HG03342 (cell line): ENCODE data around the gene SPEF1.

ENCODE experiments used
- ATAC-seq: cut with Tn5 transposase; IDR thresholded peaks from one replicate; pipeline ENCODE4 v1.9.1; 2021; ENCODE audit warnings: mild to moderate bottlenecking, moderate library complexity; ENCODE audit not compliant: unreplicated experiment

Gene SPEF1

GRCh38 chr20:3733119-3733995 lies 47.9 kb downstream of the SPEF1 start:
- no peak for ATAC-seq

- ATAC-seq = no peak
These were observed 48.7 kb downstream of the SPEF1 start, which contains the start of gene HSPA12B for GRCh38 chr20:3732327-3733118. Gene HSPA12B, plus strand, starts transcription at chr20:3732685. Its CDS starts 5,990 bp downstream, at chr20:3738675.

- ATAC-seq = no peak
These were observed 49.3 kb downstream of the SPEF1 start for GRCh38 chr20:3731944-3732326.

GRCh38 chr20:3730803-3731672 lies 50.2 kb downstream of the SPEF1 start:
- no peak for ATAC-seq

DNA sequence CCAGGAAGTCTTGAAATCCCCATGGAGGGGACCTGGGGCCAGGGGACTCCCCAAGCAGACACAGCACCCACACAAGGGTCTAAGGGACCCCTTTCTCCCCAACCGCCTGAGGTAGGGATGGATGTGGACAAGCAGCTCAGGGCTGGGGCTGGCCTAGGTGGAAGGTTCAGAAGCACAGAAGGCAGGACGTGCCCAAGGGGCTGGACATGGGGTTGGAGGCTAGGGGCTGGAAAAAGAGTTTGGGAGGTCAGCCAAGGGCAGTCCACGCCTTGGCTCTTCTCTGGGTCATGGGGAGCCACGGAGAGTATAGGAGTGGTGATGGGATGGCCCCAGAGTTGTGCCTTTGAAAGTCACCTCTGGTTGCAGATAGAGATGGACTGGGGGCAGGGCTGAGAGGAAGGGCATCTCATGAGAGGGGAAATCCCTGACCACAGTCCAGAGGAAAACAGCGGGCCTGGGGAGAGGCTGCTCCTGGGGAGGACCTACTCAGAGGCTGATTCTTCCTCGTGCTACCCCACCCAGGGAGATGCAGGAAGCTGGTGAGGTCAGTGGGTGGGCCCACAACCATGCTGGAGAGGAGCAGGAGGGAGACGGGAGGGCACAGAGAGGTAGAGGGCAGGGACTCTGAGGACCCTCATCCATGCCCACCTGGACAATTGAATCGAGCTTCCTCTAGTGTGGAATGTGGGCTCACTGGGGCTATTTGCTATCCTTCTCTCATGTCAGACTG lies 51.3 kb downstream of the SPEF1 start:
- ATAC-seq = no peak

GRCh38 chr20:3729378-3729777 lies 51.9 kb downstream of the SPEF1 start:
- ATAC-seq = no peak

- no peak for ATAC-seq
These were observed 52.4 kb downstream of the SPEF1 start for GRCh38 chr20:3728876-3729275.

- ATAC-seq = no peak
These were observed 52.9 kb downstream of the SPEF1 start for GRCh38 chr20:3728354-3728753.
